BE2C (cell line): ENCODE results near the gene GANAB.
"Not testable (repeated sequence)": the region's sequence is repeated elsewhere in the genome, so short reads cannot be mapped to it uniquely, and the experiment has no call there.

Source experiments
- DNase-seq: peaks from one replicate; pipeline ENCODE4 v3.0.0-alpha.2; 2020
- H3K27me3 ChIP-seq: fragments of 250-450 bp; sonication (Bioruptor Pico); 2 replicates; pipeline ENCODE4 v1.5.1; 2020; ENCODE audit warnings: mild to moderate bottlenecking
- H3K36me3 ChIP-seq: fragments of 250-450 bp; sonication (Bioruptor Pico); 2 replicates; pipeline ENCODE4 v1.5.1; 2020; ENCODE audit warnings: mild to moderate bottlenecking
- H3K4me1 ChIP-seq: fragments of 250-450 bp; sonication (Bioruptor Pico); 2 replicates; pipeline ENCODE4 v1.5.1; 2020
- H3K4me3 ChIP-seq: 2 replicates; pipeline ENCODE4 v1.5.1; 2011; ENCODE audit warnings: low read depth, low read length
- H3K9me3 ChIP-seq: fragments of 250-450 bp; sonication (Bioruptor Pico); 2 replicates; pipeline ENCODE4 v1.5.1; 2020
- CTCF ChIP-seq: IDR thresholded peaks from 2 replicates; pipeline ENCODE4 v1.5.1; 2012; ENCODE audit warnings: mild to moderate bottlenecking, low read depth, low read length

The GANAB gene

GRCh38 chr11:62665075-62665598 is 18.7 kb upstream of the GANAB start, which contains the start of the genes C11orf98 and CSKMT:
TSS of gene C11orf98 (minus strand) at chr11:62665210. CDS start at chr11:62665169, 41 bp downstream.
TSS of gene CSKMT (plus strand) at chr11:62665312. CDS start at chr11:62665880, 568 bp downstream.
- Histone ChIP-seq H3K27me3 (no peaks in the 10 kb centered on the region), H3K4me1 (no peaks in the 10 kb centered on the region), H3K9me3 (no peaks in the 10 kb centered on the region), H3K36me3 (peaks cover 27% of the 10 kb centered on the region), H3K4me3 (peak within 1 kb of the TSS; percentile 93)
- DNase-seq: peak; percentile 89
- TF ChIP-seq CTCF: no peak

- Histone ChIP-seq H3K27me3 (no peaks in the 10 kb centered on the region), H3K4me3 (peak overlapping the region; percentile 93), H3K36me3 (peaks cover 27% of the 10 kb centered on the region), H3K4me1 (no peaks in the 10 kb centered on the region), H3K9me3 (no peaks in the 10 kb centered on the region)
- peak; percentile 45 for DNase-seq
- no peak for TF ChIP-seq CTCF
Observed at GRCh38 chr11:62664405-62665074, 18.1 kb upstream of the GANAB start.

DNA sequence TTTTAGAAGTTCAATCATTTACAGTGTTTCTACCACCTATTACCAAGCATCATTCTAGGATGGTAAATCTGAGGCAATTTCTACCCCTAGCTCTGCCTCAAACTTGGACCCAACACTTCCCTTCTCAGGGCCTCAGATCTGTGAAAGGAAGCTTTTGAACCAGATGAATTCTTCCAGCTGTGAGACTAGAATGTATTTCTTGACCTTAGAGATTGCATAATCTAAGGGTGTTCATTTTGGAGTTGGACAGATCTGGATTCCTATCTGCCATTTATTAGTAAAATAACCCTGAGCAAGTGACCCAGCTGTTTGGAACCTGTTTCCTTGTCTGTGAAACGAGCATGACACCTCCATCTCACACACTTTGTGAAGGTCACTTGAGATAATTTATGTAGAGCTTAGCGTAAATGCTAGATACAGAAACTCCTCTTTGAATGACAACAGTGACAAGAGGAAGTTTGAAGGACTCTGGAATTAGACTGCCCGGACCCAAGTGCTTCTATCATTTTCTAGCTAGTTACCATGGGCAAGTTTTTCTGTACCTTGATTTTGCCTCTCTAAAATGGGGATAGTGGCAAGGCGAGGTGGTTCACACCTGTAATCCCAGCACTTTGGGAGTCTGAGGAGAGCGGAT is 10.5 kb upstream of the GANAB start:
- H3K4me1 ChIP-seq: no peaks in the 10 kb centered on the region
- TF ChIP-seq CTCF: no peak
- no peaks in the 10 kb centered on the region for H3K27me3 ChIP-seq
- no peaks in the 10 kb centered on the region for H3K36me3 ChIP-seq
- no peak overlapping the region for H3K4me3 ChIP-seq
- DNase-seq: no peak
- H3K9me3 ChIP-seq: no peaks in the 10 kb centered on the region

GRCh38 chr11:62654297-62654696 is 7.9 kb upstream of the GANAB start:
- TF ChIP-seq CTCF: no peak

DNA sequence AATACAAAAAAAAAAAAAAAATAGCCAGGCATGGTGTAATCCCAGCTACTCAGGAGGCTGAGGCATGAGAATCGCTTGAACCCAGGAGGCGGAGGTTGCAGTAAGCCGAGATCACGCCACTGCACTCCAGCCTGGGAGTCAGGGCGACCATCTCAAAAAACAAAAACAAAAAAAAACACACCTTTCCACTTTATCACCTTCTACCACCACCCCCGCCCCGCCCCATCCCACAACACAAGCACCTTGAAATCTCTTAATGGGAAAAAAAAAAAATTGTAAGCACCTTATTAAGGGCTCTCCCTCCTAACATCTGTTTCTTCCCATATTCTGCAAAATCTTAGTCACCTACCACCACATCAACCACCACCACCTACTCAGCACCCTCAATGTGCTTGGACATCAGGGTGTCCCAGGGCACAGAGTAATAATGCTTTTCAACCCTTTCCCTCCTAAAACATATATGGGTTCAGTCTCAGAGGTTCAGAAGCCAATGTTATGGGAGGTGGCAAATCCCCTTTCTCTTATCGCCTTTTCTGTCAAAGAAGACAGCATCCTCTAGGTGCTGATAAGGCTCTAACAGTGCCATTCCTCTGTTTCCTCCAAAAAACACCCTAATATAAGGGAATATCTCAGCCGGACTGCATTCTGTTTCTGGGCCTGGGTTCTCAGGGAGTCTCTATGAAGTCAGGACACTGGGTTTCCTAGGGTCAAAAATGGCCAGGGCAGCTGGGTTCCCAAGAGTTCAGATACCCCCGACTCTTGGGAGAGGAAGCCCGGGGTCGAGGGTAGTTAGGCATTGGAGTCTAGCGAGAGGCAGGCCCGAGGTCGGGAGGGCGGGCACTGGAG is 6.0 kb upstream of the GANAB start:
- TF ChIP-seq CTCF: no peak
- Histone ChIP-seq H3K9me3 (no peaks in the 10 kb centered on the region), H3K4me1 (no peaks in the 10 kb centered on the region), H3K36me3 (peaks cover 5% of the 10 kb centered on the region; the same call in 1 of the 2 replicates), H3K4me3 (peak overlapping the region; percentile 86), H3K27me3 (no peaks in the 10 kb centered on the region)
- no peak for DNase-seq

More at GRCh38 chr11:62654297-62654696, 7.9 kb upstream of the GANAB start:
- no peaks in the 10 kb centered on the region for H3K4me1 ChIP-seq
- H3K4me3 ChIP-seq: no peak overlapping the region
- no peaks in the 10 kb centered on the region for H3K27me3 ChIP-seq
- no peaks in the 10 kb centered on the region for H3K9me3 ChIP-seq
- H3K36me3 ChIP-seq: peaks cover 4% of the 10 kb centered on the region; the same call in 1 of the 2 replicates
- DNase-seq: no peak

- H3K9me3 ChIP-seq, H3K27me3 ChIP-seq, H3K4me3 ChIP-seq, DNase-seq, H3K4me1 ChIP-seq, H3K36me3 ChIP-seq: not testable (repeated sequence)
Observed at GRCh38 chr11:62650283-62650682, 3.9 kb upstream of the GANAB start.
